ENCODE measurements around the gene SHANK2.

SHANK2 gene

DNA sequence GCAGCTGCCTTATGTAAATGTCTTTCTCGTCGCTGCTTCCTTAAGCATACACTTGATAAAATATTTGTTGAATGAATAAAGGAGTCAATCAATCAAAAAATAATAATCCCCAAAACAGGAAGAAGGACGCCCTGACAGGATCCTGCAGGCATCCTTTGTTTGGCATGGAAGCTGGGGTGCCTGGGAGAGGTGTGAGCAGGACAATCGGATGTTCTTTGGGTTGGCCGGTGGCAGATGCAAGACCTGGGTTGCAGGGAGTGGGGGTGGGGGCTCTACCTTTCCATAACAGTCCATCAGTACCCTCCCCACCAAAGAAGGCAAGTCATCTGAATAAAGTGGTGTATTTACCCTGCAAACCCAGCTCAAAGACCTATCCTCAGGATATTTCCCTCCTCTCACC is 1.4 kb upstream of the SHANK2 start:
- no peak overlapping the region for H3K4me3 ChIP-seq (ENCODE audit: low read depth in 1 of 2, low read length in 1 of 2)
- no peaks in the 10 kb centered on the region for H3K4me1 ChIP-seq (ENCODE audit: control insufficient read depth in 1 of 2, insufficient read depth in 1 of 2, low read depth in 1 of 2, low read length in 1 of 2)
- no peaks in the 10 kb centered on the region for H3K36me3 ChIP-seq
- H3K9me3 ChIP-seq: no peaks in the 10 kb centered on the region
- H3K27me3 ChIP-seq: peaks cover 84% of the 10 kb centered on the region
- H3K27ac ChIP-seq: no peak overlapping the region
- TF ChIP-seq CTCF (IDR thresholded peaks at IDR 0.05): no peak

GRCh38 chr11:71252770-71253730 is 673 bp upstream of the SHANK2 start:
- Histone ChIP-seq H3K4me3 (ENCODE audit: low read depth in 1 of 2, low read length in 1 of 2) (no peak overlapping the region), H3K27ac (no peak overlapping the region), H3K36me3 (no peaks in the 10 kb centered on the region), H3K9me3 (no peaks in the 10 kb centered on the region), H3K27me3 (peaks cover 91% of the 10 kb centered on the region), H3K4me1 (ENCODE audit: control insufficient read depth in 1 of 2, insufficient read depth in 1 of 2, low read depth in 1 of 2, low read length in 1 of 2) (no peaks in the 10 kb centered on the region)
- no peak for TF ChIP-seq CTCF (IDR thresholded peaks at IDR 0.05)

GRCh38 chr11:71251761-71252268 is 562 bp downstream of the SHANK2 start:
- no peak for TF ChIP-seq CTCF (IDR thresholded peaks at IDR 0.05)
- H3K9me3 ChIP-seq: no peaks in the 10 kb centered on the region
- no peak overlapping the region for H3K4me3 ChIP-seq (ENCODE audit: low read depth in 1 of 2, low read length in 1 of 2)
- H3K36me3 ChIP-seq: no peaks in the 10 kb centered on the region
- no peaks in the 10 kb centered on the region for H3K4me1 ChIP-seq (ENCODE audit: control insufficient read depth in 1 of 2, insufficient read depth in 1 of 2, low read depth in 1 of 2, low read length in 1 of 2)
- no peak overlapping the region for H3K27ac ChIP-seq
- peaks cover 99% of the 10 kb centered on the region for H3K27me3 ChIP-seq

DNA sequence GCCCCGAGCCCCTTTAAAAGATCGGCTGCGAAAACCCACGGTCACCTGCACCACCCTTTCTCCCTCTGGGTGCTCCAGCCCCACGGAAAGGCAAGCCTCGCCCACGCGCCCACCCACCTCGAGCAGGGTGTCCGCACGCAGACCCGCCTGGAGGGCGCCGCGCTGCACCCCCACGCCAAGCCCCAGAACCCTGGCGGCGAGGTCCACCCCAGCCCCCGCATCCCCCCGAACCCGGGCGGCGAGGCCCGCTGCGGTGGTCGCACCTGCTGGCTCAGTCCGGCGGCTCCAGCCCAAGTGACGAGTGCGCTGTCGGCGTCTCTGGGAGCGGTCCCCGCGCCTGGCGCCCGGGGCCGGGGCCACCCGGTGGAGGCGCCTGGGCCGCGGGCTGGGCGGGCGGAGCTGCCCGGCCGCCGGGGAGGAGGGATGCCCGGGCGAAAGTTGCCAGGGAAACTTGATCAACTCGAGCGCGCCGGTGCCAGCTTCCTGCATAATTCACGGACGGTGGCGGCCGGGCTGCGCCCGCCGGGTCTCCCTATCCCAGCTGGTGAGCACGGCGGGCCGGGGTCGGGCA is 1.1 kb downstream of the SHANK2 start:
- Histone ChIP-seq H3K27ac (no peak overlapping the region), H3K9me3 (no peaks in the 10 kb centered on the region), H3K36me3 (no peaks in the 10 kb centered on the region), H3K27me3 (peaks cover 100% of the 10 kb centered on the region), H3K4me3 (ENCODE audit: low read depth in 1 of 2, low read length in 1 of 2) (no peak overlapping the region), H3K4me1 (ENCODE audit: control insufficient read depth in 1 of 2, insufficient read depth in 1 of 2, low read depth in 1 of 2, low read length in 1 of 2) (no peaks in the 10 kb centered on the region)
- no peak for TF ChIP-seq CTCF (IDR thresholded peaks at IDR 0.05)

- no peak overlapping the region for H3K4me3 ChIP-seq (ENCODE audit: low read depth in 1 of 2, low read length in 1 of 2)
- H3K27ac ChIP-seq: no peak overlapping the region
- TF ChIP-seq CTCF (IDR thresholded peaks at IDR 0.05): no peak
- H3K36me3 ChIP-seq: no peaks in the 10 kb centered on the region
- no peaks in the 10 kb centered on the region for H3K9me3 ChIP-seq
- H3K4me1 ChIP-seq (ENCODE audit: control insufficient read depth in 1 of 2, insufficient read depth in 1 of 2, low read depth in 1 of 2, low read length in 1 of 2): no peaks in the 10 kb centered on the region
- H3K27me3 ChIP-seq: peaks cover 100% of the 10 kb centered on the region
These were observed 1.7 kb downstream of the SHANK2 start for GRCh38 chr11:71250523-71251150.

Data from neutrophil (primary cell).